H1 (cell line): ENCODE measurements around the gene CD300A.

Experiments
- CBX8 ChIP-seq: fragments of 300-800, 300-1000 bp; sonication (generic); IDR thresholded peaks from 2 replicates; pipeline ENCODE4 v1.7.1; 2016; ENCODE audit warnings: low read depth, low read length, borderline replicate concordance
- CREB1 ChIP-seq: IDR thresholded peaks from 2 replicates; pipeline ENCODE4 v1.6.1; 2012; ENCODE audit warnings: inconsistent platforms
- EZH2 ChIP-seq: fragments of 200-600 bp; sonication (generic); IDR thresholded peaks from 2 replicates; pipeline ENCODE4 v1.7.1; 2012; ENCODE audit warnings: low read depth, mild to moderate bottlenecking, moderate library complexity, low read length, inconsistent platforms; ENCODE audit not compliant: severe bottlenecking
- HDAC2 ChIP-seq, 2 experiments: fragments of 300-600 bp in 1 of 2; sonication (generic) in 1 of 2; IDR thresholded peaks; 2 replicates each; pipeline ENCODE4 v1.6.1; 2011 to 2012; ENCODE audit warnings: low read depth in 2 of 2, low read length in 2 of 2, mild to moderate bottlenecking in 2 of 2, moderate library complexity in 2 of 2, borderline replicate concordance in 1 of 2, inconsistent platforms in 1 of 2
- POLR2A ChIP-seq, 2 experiments: IDR thresholded peaks; 1 replicate in 1 of 2; 2 replicates in 1 of 2; pipeline ENCODE4 v1.6.1; 2011; ENCODE audit warnings: low read depth in 2 of 2, low read length in 2 of 2, mild to moderate bottlenecking in 2 of 2; ENCODE audit errors: control extremely low read depth in 1 of 2
- SIX5 ChIP-seq: IDR thresholded peaks from 2 replicates; pipeline ENCODE4 v1.6.1; 2011; ENCODE audit warnings: mild to moderate bottlenecking, low read depth, low read length
- SRF ChIP-seq: IDR thresholded peaks from 2 replicates; pipeline ENCODE4 v1.6.1; 2011; ENCODE audit warnings: mild to moderate bottlenecking, low read depth, low read length, moderate library complexity
- TF ChIP-seq, protein P1 (sequence below), 3 experiments: IDR thresholded peaks; 1 replicate in 2 of 3; 2 replicates in 1 of 3; pipeline versions ENCODE4 v1.5.1 to v1.6.1; 2011; ENCODE audit warnings: low read length in 3 of 3, mild to moderate bottlenecking in 3 of 3, inconsistent platforms in 2 of 3, low read depth in 1 of 3, moderate library complexity in 1 of 3; ENCODE audit not compliant: insufficient read depth in 1 of 3; ENCODE audit errors: control extremely low read depth in 1 of 3

DNA sequence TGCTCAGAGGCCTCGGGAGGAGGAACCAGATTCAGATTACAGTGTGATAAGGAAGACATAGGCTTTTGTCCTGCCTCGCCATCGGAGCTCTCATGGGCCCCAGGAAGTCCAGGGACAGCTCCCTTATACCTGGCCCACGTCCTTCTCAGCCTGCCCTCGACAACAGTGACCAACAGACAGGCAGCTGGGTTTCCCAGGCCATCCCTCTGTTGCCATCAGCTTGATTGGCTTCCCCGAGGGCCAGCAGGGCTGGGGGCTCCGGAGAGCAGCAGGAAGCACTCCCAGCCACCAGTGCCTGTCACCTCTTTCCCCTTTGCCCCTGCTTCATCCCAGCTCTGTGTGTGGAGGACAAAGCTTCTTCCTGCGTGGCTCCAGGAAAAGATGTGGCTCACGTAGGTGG is 17.6 kb downstream of the CD300A start:
- no peak for TF ChIP-seq POLR2A (IDR thresholded peaks at IDR 0.05; ENCODE audit: control extremely low read depth in 1 of 2, low read depth in 2 of 2, low read length in 2 of 2)
- no peak for TF ChIP-seq SIX5
- no peak for TF ChIP-seq CBX8
- TF ChIP-seq CREB1, result no peak
- TF ChIP-seq SRF, result no peak
- no peak for TF ChIP-seq EZH2
- TF ChIP-seq, protein P1, sequence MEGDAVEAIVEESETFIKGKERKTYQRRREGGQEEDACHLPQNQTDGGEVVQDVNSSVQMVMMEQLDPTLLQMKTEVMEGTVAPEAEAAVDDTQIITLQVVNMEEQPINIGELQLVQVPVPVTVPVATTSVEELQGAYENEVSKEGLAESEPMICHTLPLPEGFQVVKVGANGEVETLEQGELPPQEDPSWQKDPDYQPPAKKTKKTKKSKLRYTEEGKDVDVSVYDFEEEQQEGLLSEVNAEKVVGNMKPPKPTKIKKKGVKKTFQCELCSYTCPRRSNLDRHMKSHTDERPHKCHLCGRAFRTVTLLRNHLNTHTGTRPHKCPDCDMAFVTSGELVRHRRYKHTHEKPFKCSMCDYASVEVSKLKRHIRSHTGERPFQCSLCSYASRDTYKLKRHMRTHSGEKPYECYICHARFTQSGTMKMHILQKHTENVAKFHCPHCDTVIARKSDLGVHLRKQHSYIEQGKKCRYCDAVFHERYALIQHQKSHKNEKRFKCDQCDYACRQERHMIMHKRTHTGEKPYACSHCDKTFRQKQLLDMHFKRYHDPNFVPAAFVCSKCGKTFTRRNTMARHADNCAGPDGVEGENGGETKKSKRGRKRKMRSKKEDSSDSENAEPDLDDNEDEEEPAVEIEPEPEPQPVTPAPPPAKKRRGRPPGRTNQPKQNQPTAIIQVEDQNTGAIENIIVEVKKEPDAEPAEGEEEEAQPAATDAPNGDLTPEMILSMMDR (IDR thresholded peaks at IDR 0.05; ENCODE audit: control extremely low read depth in 1 of 3, insufficient read depth in 1 of 3, low read depth in 1 of 3, low read length in 3 of 3), result no peak
- no peak for TF ChIP-seq HDAC2 (IDR thresholded peaks at IDR 0.05; ENCODE audit: borderline replicate concordance in 1 of 2, low read depth in 2 of 2, low read length in 2 of 2)
